ENCODE measurements around the gene GADL1.

The GADL1 gene

GRCh38 chr3:30934208-30934550 is 39.7 kb upstream of the GADL1 start:
- DNase-seq (ENCODE audit: extremely low spot score) = peak; percentile 31
- POLR2A ChIA-PET = no interaction called here
- CTCF ChIA-PET = interaction anchor here (0.6 to 1.4 kb wide), 4 partner anchors 159 to 269 kb away, joined by 3 to 5 read pairs (median 3); no protein-coding TSS in a partner anchor
- no peak for TF ChIP-seq FOXM1 (IDR thresholded peaks at IDR 0.05; ENCODE audit: borderline replicate concordance)
- TF ChIP-seq BHLHE40 (IDR thresholded peaks at IDR 0.05; ENCODE audit: borderline replicate concordance) = no peak
- no peak for TF ChIP-seq ARNT (IDR thresholded peaks at IDR 0.05)
- no peak for TF ChIP-seq ELF4 (IDR thresholded peaks at IDR 0.05)
- no peak for TF ChIP-seq L3MBTL2 (conservative IDR thresholded peaks at IDR 0.05)
- no peak for TF ChIP-seq TARDBP (IDR thresholded peaks at IDR 0.05)
- TF ChIP-seq NFRKB (IDR thresholded peaks at IDR 0.05) = no peak
- no peak for TF ChIP-seq FOXA1 (IDR thresholded peaks at IDR 0.05)
- no peak for TF ChIP-seq LEF1 (IDR thresholded peaks at IDR 0.05; ENCODE audit: borderline replicate concordance)
- no peak for TF ChIP-seq HDGF (IDR thresholded peaks at IDR 0.05; ENCODE audit: borderline replicate concordance)
- TF ChIP-seq SUZ12 (IDR thresholded peaks at IDR 0.05) = no peak
- no peak for TF ChIP-seq PKNOX1 (IDR thresholded peaks at IDR 0.05)
- TF ChIP-seq ZNF384 (IDR thresholded peaks at IDR 0.05) = no peak
- TF ChIP-seq FOXK2 (IDR thresholded peaks at IDR 0.05) = no peak
- no peak for TF ChIP-seq SP1 (IDR thresholded peaks at IDR 0.05)
- no peak for TF ChIP-seq CTBP1 (IDR thresholded peaks at IDR 0.05; ENCODE audit: borderline replicate concordance)

- ChIA-PET CTCF (interaction anchor here (0.6 to 1.4 kb wide), 5 partner anchors 117 to 270 kb away, joined by 3 to 5 read pairs (median 3); no protein-coding TSS in a partner anchor), POLR2A (no interaction called here)
- DNase-seq (ENCODE audit: extremely low spot score) = no peak
- TF ChIP-seq NFRKB (IDR thresholded peaks at IDR 0.05) (no peak), TARDBP (IDR thresholded peaks at IDR 0.05) (no peak), SUZ12 (IDR thresholded peaks at IDR 0.05) (no peak), PKNOX1 (IDR thresholded peaks at IDR 0.05) (no peak), ZNF384 (IDR thresholded peaks at IDR 0.05) (no peak), ELF4 (IDR thresholded peaks at IDR 0.05) (no peak), FOXK2 (IDR thresholded peaks at IDR 0.05) (no peak), CTBP1 (IDR thresholded peaks at IDR 0.05; ENCODE audit: borderline replicate concordance) (no peak), FOXA1 (IDR thresholded peaks at IDR 0.05) (no peak), SP1 (IDR thresholded peaks at IDR 0.05) (no peak), FOXM1 (IDR thresholded peaks at IDR 0.05; ENCODE audit: borderline replicate concordance) (no peak), LEF1 (IDR thresholded peaks at IDR 0.05; ENCODE audit: borderline replicate concordance) (no peak), ARNT (IDR thresholded peaks at IDR 0.05) (no peak), HDGF (IDR thresholded peaks at IDR 0.05; ENCODE audit: borderline replicate concordance) (no peak), L3MBTL2 (conservative IDR thresholded peaks at IDR 0.05) (no peak), BHLHE40 (IDR thresholded peaks at IDR 0.05; ENCODE audit: borderline replicate concordance) (no peak)
Observed at GRCh38 chr3:30933478-30934207, 39.2 kb upstream of the GADL1 start.

- POLR2A ChIA-PET = no interaction called here
- no peak for DNase-seq (ENCODE audit: extremely low spot score)
- CTCF ChIA-PET = no interaction called here
- TF ChIP-seq ARNT (IDR thresholded peaks at IDR 0.05) (no peak), FOXA1 (IDR thresholded peaks at IDR 0.05) (no peak), BHLHE40 (IDR thresholded peaks at IDR 0.05; ENCODE audit: borderline replicate concordance) (no peak), SUZ12 (IDR thresholded peaks at IDR 0.05) (no peak), NFRKB (IDR thresholded peaks at IDR 0.05) (no peak), HDGF (IDR thresholded peaks at IDR 0.05; ENCODE audit: borderline replicate concordance) (no peak), TARDBP (IDR thresholded peaks at IDR 0.05) (no peak), LEF1 (IDR thresholded peaks at IDR 0.05; ENCODE audit: borderline replicate concordance) (no peak), ELF4 (IDR thresholded peaks at IDR 0.05) (no peak)
Observed at GRCh38 chr3:30932513-30933098, 38.1 kb upstream of the GADL1 start.

GRCh38 chr3:30924763-30925162 is 30.3 kb upstream of the GADL1 start:
- ChIA-PET CTCF (no interaction called here), POLR2A (no interaction called here)
- no peak for DNase-seq (ENCODE audit: extremely low spot score)
- no peak for TF ChIP-seq PKNOX1 (IDR thresholded peaks at IDR 0.05)
- TF ChIP-seq ARNT (IDR thresholded peaks at IDR 0.05) = no peak
- no peak for TF ChIP-seq HDGF (IDR thresholded peaks at IDR 0.05; ENCODE audit: borderline replicate concordance)
- TF ChIP-seq SUZ12 (IDR thresholded peaks at IDR 0.05) = no peak
- TF ChIP-seq NFRKB (IDR thresholded peaks at IDR 0.05) = no peak

- no peak for DNase-seq (ENCODE audit: extremely low spot score)
- POLR2A ChIA-PET = no interaction called here
- CTCF ChIA-PET = no interaction called here
- TF ChIP-seq TARDBP (IDR thresholded peaks at IDR 0.05) (no peak), SP1 (IDR thresholded peaks at IDR 0.05) (no peak), FOXA1 (IDR thresholded peaks at IDR 0.05) (no peak), ZNF384 (IDR thresholded peaks at IDR 0.05) (no peak), ARNT (IDR thresholded peaks at IDR 0.05) (no peak), SUZ12 (IDR thresholded peaks at IDR 0.05) (no peak), PKNOX1 (IDR thresholded peaks at IDR 0.05) (no peak), LEF1 (IDR thresholded peaks at IDR 0.05; ENCODE audit: borderline replicate concordance) (no peak), FOXK2 (IDR thresholded peaks at IDR 0.05) (no peak), BHLHE40 (IDR thresholded peaks at IDR 0.05; ENCODE audit: borderline replicate concordance) (no peak), L3MBTL2 (conservative IDR thresholded peaks at IDR 0.05) (no peak), HDGF (IDR thresholded peaks at IDR 0.05; ENCODE audit: borderline replicate concordance) (no peak), ELF4 (IDR thresholded peaks at IDR 0.05) (no peak), NFRKB (IDR thresholded peaks at IDR 0.05) (no peak), FOXM1 (IDR thresholded peaks at IDR 0.05; ENCODE audit: borderline replicate concordance) (no peak), CTBP1 (IDR thresholded peaks at IDR 0.05; ENCODE audit: borderline replicate concordance) (no peak)
Observed at GRCh38 chr3:30919564-30919963, 25.1 kb upstream of the GADL1 start.
